Breast epithelium (tissue), 4 donors: ENCODE data around the gene ATOX1. TPM values are rescaled to one million over a fixed set of nuclear protein-coding genes. Genes with fewer than 3 reads are reported as not detected.

Source experiments
- DNase-seq, 2 donors: peaks; one replicate each; pipeline ENCODE4 v3.0.0-alpha.2; 2019; ENCODE audit warnings: low spot score in 2 of 2
- H3K27ac ChIP-seq, 2 donors: fragments of 200-600 bp; sonication (generic) in 1 of 2; one replicate each; pipeline ENCODE4 v1.5.1; 2016 to 2019; ENCODE audit warnings: mild to moderate bottlenecking in 1 of 2
- H3K27me3 ChIP-seq, 2 donors: fragments of 200-600 bp; sonication (generic) in 1 of 2; one replicate each; pipeline versions ENCODE4 v1.5.1 to v1.6.0; 2017 to 2019; ENCODE audit warnings: control low read depth in 1 of 2, mild to moderate bottlenecking in 1 of 2
- H3K36me3 ChIP-seq: fragments of 200-600 bp; one replicate; pipeline ENCODE4 v1.5.1; 2019
- H3K4me1 ChIP-seq, 2 donors: fragments of 200-600 bp; sonication (generic); one replicate each; pipeline ENCODE4 v1.5.1; 2016 to 2019; ENCODE audit warnings: control low read depth in 1 of 2
- H3K4me3 ChIP-seq, 3 donors: fragments of 200-600 bp; sonication (generic); 1 replicate in 2 of 3; 2 replicates in 1 of 3; pipeline ENCODE4 v1.5.1; 2016 to 2019; ENCODE audit warnings: mild to moderate bottlenecking in 3 of 3, moderate library complexity in 2 of 3
- H3K9me3 ChIP-seq, 2 donors: fragments of 200-600 bp; sonication (generic) in 1 of 2; one replicate each; pipeline ENCODE4 v1.5.1; 2016 to 2019; ENCODE audit warnings: control low read depth in 1 of 2
- POLR2A ChIP-seq: fragments of 450-650 bp; IDR thresholded peaks from one replicate; pipeline ENCODE4 v1.6.1; 2016; ENCODE audit warnings: antibody characterized with exemption, mild to moderate bottlenecking, moderate library complexity
- POLR2AphosphoS5 ChIP-seq, 3 donors: sonication (generic); formaldehyde crosslinking; IDR thresholded peaks; one replicate each; pipeline ENCODE4 v1.6.1; 2017; ENCODE audit warnings: antibody characterized with exemption in 3 of 3
- intact Hi-C: fragments of 100-400 bp; cut with DNase I; formaldehyde crosslinking; loops from one replicate; pipeline ENCODE4 v1.15.1; 2023; ENCODE audit warnings: low total_unique reads
- total RNA-seq, 3 donors: library from RNA; depleted of rRNA; stranded (reverse); fragments of >200 nt; gene quantifications; one replicate each; pipeline ENCODE4 v1.1.0, GENCODE V29; 2016
- TF ChIP-seq, protein P1 (sequence below), 3 donors: fragments of 450-650 bp; IDR thresholded peaks; one replicate each; pipeline ENCODE4 v1.5.1; 2016 to 2017; ENCODE audit warnings: antibody characterized with exemption in 3 of 3, mild to moderate bottlenecking in 3 of 3, moderate library complexity in 3 of 3

Gene ATOX1
- total RNA-seq, 3 donors from 2014 or later = 119 to 138 (median 120) TPM

DNA sequence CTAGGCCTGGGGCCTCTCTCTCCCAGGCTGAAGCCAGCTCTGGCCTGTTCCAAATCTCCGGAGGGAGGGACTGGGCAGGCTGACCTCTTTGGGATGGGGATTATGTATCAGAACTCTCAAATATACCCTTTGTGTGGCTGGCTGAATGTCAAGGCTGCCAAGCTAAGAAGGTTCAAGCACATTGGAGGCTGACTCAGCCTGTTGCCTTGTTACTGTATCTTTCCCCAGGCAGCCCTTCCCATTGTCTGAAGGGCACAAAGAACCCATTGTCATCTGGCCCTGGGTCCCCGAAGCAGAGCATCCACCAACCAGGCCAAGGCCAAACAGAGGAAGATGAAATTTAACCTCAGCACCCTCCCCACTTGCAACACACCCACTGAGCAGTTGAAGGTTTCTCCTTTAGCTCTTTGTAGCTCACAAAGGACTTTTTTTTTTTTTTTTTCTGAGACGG, 64.4 kb downstream of the ATOX1 start:
- Histone ChIP-seq H3K9me3 (no peaks in the 10 kb centered on the region), H3K4me3 (no peak overlapping the region), H3K27ac (peak overlapping the region; percentile 1 to 64), H3K27me3 (no peaks in the 10 kb centered on the region), H3K4me1 (peaks cover 0 to 3% of the 10 kb centered on the region in 2 donors), H3K36me3 (no peaks in the 10 kb centered on the region)
- intact Hi-C loops = no loop called here
- DNase-seq = no peak
- no peak for TF ChIP-seq POLR2A
- no peak for TF ChIP-seq POLR2AphosphoS5 (IDR thresholded peaks at IDR 0.05)
- TF ChIP-seq, protein P1, sequence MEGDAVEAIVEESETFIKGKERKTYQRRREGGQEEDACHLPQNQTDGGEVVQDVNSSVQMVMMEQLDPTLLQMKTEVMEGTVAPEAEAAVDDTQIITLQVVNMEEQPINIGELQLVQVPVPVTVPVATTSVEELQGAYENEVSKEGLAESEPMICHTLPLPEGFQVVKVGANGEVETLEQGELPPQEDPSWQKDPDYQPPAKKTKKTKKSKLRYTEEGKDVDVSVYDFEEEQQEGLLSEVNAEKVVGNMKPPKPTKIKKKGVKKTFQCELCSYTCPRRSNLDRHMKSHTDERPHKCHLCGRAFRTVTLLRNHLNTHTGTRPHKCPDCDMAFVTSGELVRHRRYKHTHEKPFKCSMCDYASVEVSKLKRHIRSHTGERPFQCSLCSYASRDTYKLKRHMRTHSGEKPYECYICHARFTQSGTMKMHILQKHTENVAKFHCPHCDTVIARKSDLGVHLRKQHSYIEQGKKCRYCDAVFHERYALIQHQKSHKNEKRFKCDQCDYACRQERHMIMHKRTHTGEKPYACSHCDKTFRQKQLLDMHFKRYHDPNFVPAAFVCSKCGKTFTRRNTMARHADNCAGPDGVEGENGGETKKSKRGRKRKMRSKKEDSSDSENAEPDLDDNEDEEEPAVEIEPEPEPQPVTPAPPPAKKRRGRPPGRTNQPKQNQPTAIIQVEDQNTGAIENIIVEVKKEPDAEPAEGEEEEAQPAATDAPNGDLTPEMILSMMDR (IDR thresholded peaks at IDR 0.05) = no peak

Other genes starting within 250 kb of the ATOX1 start
- 1 to 10 TPM in 2 of 3 donors, under 1 TPM in 1; 0.16 to 5.4 (median 3.6) TPM for gene FAT2, start 167.3 kb downstream of the ATOX1 start, total RNA-seq
- 1,000 to 10,000 TPM in 1 of 3 donors, 100 to 1,000 TPM in 2; 220 to 2,507 (median 295) TPM for gene SPARC, start 71.7 kb downstream of the ATOX1 start, total RNA-seq
- 100 to 1,000 TPM in 2 of 3 donors, 10 to 100 TPM in 1; 98.6 to 128 (median 107) TPM for gene G3BP1, start 13.3 kb upstream of the ATOX1 start, total RNA-seq
- not detected for gene GLRA1, start 166.2 kb upstream of the ATOX1 start, total RNA-seq